A549 (cell line): ENCODE data around the gene GRSF1.

ENCODE experiments used
- CHD2 ChIP-seq: fragments of 150-350 bp; IDR thresholded peaks from 2 replicates; pipeline ENCODE4 v1.6.1; 2014; ENCODE audit warnings: low read length; ENCODE audit not compliant: partially characterized antibody
- CTCF ChIP-seq: fragments of >200 bp; sonication (Bioruptor Twin); formaldehyde crosslinking; IDR thresholded peaks from 3 replicates; pipeline ENCODE4 v1.5.1; 2016
- EP300 ChIP-seq, 2 experiments: fragments of >200 bp; sonication (Bioruptor Twin); formaldehyde crosslinking; IDR thresholded peaks; 2 replicates in 1 of 2; 3 replicates in 1 of 2; pipeline ENCODE4 v1.6.1; 2016 to 2017
- KDM1A ChIP-seq: fragments of 200-600 bp; sonication (generic); IDR thresholded peaks from 2 replicates; pipeline ENCODE4 v1.6.1; 2016; ENCODE audit warnings: low read depth, mild to moderate bottlenecking
- NFE2L2 ChIP-seq: fragments of 150-350 bp; conservative IDR thresholded peaks from 2 replicates; pipeline ENCODE4 v1.6.1; 2014; ENCODE audit warnings: low read length
- PBX3 ChIP-seq: IDR thresholded peaks from 2 replicates; pipeline ENCODE4 v1.6.1; 2012
- PHF8 ChIP-seq: fragments of 200-600 bp; sonication (generic); IDR thresholded peaks from 2 replicates; pipeline ENCODE4 v1.6.1; 2016; ENCODE audit warnings: low read depth, mild to moderate bottlenecking, antibody characterized with exemption, moderate library complexity, borderline replicate concordance
- POLR2A ChIP-seq: IDR thresholded peaks from 2 replicates; pipeline ENCODE4 v1.6.1; 2012; ENCODE audit warnings: mild to moderate bottlenecking, low read length
- REST ChIP-seq: fragments of 200-600 bp; sonication (generic); IDR thresholded peaks from 2 replicates; pipeline ENCODE4 v1.6.1; 2016; ENCODE audit warnings: antibody characterized with exemption, mild to moderate bottlenecking, moderate library complexity
- RFX5 ChIP-seq: fragments of 450-650 bp; IDR thresholded peaks from 2 replicates; pipeline ENCODE4 v1.7.1; 2014; ENCODE audit warnings: antibody characterized with exemption, mild to moderate bottlenecking, moderate library complexity

- no peak for TF ChIP-seq CTCF
- no peak for TF ChIP-seq PHF8
- TF ChIP-seq POLR2A = no peak
- TF ChIP-seq NFE2L2 = no peak
- TF ChIP-seq REST = no peak
- TF ChIP-seq CHD2 = no peak
- TF ChIP-seq RFX5 = no peak
- TF ChIP-seq KDM1A = no peak
- no peak for TF ChIP-seq EP300 (IDR thresholded peaks at IDR 0.05)
- TF ChIP-seq PBX3 = no peak
Measured at GRCh38 chr4:70808151-70808550, 31.5 kb downstream of the GRSF1 start.
